GM12801 (cell line): ENCODE measurements around the gene BUD23.

Experiments used
- TF ChIP-seq, protein P1 (sequence below): IDR thresholded peaks from one replicate; pipeline ENCODE4 v1.5.1; 2011; ENCODE audit warnings: control low read depth; ENCODE audit not compliant: insufficient read length; ENCODE audit errors: extremely low read depth

BUD23 gene

DNA sequence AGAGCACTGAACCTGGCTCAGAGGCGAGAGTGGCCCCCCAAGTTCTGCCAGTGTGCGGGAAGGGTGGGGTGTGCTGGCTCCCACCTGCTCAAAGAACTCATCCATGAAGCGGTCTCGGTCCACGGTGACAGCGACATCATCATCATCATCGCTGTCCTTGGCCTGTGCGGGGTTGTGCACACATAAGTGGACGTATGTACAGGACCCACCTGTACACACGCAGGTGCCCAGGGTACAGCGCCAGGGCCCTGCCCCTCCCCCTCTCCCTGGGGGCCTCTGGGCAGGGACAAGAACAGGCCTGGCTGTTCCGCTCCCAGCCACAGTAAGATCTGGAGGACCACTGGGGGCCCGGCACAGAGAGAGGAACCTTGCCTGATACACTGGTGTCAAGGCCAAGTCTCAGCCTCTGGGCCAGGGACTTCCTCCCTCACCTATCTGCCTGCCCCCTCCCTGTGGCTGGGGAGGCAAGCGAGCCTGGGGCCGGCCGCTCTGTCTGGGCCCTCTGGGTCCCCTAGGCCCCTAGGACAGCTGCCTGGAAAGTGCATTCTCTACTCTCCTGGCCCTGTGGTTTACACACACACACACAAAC is 25.7 kb downstream of the BUD23 start:
- TF ChIP-seq, protein P1, sequence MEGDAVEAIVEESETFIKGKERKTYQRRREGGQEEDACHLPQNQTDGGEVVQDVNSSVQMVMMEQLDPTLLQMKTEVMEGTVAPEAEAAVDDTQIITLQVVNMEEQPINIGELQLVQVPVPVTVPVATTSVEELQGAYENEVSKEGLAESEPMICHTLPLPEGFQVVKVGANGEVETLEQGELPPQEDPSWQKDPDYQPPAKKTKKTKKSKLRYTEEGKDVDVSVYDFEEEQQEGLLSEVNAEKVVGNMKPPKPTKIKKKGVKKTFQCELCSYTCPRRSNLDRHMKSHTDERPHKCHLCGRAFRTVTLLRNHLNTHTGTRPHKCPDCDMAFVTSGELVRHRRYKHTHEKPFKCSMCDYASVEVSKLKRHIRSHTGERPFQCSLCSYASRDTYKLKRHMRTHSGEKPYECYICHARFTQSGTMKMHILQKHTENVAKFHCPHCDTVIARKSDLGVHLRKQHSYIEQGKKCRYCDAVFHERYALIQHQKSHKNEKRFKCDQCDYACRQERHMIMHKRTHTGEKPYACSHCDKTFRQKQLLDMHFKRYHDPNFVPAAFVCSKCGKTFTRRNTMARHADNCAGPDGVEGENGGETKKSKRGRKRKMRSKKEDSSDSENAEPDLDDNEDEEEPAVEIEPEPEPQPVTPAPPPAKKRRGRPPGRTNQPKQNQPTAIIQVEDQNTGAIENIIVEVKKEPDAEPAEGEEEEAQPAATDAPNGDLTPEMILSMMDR: no peak

DNA sequence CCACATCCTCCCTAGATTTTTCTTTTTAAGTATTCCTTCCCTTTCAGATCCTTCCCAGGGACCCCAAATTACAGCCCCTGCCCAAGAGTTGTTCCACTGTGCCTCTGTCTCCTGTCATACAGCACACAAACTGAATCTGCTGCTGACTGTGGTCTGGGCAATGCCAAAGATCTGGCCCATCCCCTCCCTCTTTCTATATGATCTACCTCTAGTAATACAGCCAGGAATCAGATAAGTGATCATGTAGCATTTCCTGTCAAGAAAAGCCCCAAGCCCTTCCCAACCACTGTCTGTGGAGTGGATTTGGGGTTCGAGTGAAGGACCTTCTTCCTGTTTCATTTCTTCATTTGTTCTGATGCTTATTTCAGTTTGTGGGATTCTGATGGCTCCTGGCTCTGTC is 29.4 kb downstream of the BUD23 start:
- TF ChIP-seq, protein P1: no peak

DNA sequence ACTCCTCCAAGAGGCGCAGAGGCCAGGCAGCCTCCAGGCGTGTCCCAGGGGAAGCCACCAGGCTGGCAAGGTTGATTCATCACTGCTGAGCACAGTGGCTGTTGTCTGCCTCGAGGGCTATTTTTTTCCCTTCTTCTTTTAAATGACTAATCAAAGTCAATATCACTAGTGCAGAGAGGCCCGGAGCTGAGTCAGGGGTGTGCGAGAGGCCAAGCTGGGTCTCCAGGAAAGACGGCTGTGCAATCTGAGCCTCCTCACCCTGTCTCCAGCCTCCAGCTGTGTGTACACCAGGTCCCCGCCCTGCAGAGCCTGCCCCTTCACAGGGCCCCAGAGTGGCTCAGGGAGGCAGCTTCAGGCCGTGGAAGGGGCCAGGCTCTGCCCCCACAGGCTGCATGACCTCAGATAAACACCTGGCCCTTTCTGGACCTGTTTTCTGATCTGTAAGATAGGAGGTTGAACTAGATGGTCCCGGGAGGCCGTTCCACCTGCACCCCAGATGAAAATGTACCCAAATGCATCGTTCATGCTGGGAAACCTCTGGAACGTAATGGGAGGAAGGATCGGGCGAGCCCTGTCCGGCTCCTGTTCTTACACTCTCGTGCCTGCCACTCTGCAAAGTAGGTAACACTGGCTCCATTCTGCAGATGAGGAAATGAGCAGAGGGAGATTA is 32.4 kb downstream of the BUD23 start:
- TF ChIP-seq, protein P1: no peak

DNA sequence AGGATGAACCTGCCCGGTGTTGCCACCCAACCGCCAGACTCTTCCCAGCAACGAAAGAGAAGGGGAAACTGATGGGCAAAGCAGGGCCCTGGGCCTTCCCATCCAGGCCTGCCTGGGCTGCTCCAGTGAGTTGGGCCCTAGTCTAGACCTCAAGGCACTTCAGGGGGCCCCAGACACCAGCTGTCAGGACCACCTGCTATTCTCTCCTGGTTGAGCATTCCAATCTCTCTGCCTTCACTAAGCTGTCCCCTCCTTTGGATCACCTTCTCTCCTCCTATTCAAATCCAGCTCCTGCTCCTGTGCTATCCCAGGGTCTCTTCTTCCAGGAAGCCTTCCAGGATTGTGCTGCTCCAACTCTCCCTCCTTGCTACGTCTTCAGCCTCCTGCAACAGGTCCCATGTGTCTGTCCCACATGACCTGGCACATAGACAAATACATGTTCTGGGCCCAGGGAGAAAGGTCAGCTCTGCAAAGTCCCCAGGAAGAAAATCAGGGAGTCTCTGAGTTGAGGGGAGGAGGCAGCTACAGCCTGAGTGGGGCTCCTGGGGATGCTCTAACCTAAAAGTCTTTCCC is 33.0 kb downstream of the BUD23 start:
- TF ChIP-seq, protein P1: no peak

DNA sequence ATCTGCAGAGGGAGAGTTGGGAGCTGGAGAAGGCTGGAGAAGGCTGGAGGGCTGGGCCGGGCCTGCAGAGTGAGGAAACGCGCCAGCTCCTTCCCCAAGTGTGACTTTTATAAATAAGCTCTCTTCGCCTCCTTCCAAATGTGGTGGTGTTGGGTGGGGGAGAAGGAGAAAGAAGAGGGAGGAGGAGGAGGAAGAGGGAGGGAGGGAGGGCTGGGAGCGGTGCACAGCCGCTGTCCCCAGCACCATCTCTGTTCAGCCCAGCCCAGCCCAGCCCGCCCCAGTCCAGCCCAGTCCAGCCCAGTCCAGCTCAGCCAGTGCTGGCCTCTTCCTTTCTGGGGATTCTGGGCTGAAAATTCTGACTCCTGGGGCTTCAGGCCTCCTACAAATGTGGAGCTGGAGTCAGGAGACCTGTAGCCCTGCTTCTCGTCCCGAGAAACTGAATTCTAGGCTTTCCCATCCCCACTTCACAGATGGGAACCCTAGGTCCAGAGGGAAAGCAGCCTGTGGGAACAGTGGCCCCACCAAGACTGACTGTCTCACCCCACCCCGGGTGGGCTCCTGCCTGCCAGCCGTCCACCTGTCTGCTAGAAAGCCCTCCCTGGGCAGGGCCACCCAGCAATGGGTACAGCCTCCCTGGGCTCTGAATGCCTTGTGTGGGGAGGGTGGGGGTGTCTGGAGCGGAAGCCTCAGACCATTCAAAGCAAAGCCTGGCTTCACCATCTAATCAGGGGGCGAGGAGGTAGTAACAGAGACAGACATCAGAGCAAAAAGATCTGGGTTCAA is 33.8 kb downstream of the BUD23 start:
- TF ChIP-seq, protein P1: no peak

DNA sequence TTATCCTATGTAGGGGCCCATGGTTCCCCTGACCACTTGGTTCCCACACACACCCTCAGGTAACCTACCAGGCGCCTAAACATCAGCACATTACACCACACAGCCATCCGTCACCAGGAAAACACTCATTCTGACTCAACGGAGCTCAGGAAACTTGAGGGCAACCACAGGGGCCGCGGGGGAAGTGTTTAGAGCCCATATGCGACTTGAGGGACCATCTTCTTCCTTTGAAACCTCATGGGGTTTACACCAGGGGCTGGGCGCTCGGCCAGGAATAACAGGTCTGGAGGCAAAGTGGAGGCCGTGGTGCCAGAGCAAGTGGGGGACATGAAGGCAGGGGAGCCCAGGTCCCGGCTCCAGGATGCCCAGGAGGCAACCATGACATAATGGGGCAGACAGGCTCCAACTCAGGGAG is 34.6 kb downstream of the BUD23 start:
- TF ChIP-seq, protein P1: no peak

DNA sequence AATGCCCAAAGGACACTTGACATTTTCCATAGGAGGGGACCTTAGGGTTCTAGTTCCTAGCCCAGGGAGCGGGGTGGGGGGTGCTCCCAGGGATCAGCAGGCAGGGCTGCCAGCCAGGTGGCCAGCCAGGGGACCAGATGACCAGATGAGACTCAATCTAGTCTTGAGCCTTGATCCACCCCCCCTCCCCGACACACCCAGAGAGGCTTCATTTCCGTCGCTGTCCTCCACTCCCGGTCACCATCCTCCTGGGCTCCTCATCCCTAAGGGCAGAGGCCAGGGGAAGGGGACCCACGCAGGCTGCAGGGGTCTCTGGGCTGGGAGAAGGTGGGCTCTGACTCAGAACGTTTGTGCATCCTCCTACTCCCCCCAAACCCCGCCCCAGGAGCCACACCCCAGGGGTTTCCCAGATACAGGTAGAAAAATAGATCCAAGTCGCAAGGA is 35.1 kb downstream of the BUD23 start:
- TF ChIP-seq, protein P1: no peak
